HG03064 (cell line): ENCODE data around the gene CDK14.

Source experiments
- ATAC-seq: cut with Tn5 transposase; IDR thresholded peaks from one replicate; pipeline ENCODE4 v1.9.1; 2021; ENCODE audit warnings: low read depth; ENCODE audit not compliant: unreplicated experiment

Gene CDK14

GRCh38 chr7:90931986-90932916, 336.1 kb downstream of the CDK14 start:
- peak; percentile 98 for ATAC-seq

GRCh38 chr7:90933041-90933440, 336.9 kb downstream of the CDK14 start:
- ATAC-seq: no peak

- ATAC-seq: no peak
Observed at GRCh38 chr7:90933984-90934383, 337.9 kb downstream of the CDK14 start.

DNA sequence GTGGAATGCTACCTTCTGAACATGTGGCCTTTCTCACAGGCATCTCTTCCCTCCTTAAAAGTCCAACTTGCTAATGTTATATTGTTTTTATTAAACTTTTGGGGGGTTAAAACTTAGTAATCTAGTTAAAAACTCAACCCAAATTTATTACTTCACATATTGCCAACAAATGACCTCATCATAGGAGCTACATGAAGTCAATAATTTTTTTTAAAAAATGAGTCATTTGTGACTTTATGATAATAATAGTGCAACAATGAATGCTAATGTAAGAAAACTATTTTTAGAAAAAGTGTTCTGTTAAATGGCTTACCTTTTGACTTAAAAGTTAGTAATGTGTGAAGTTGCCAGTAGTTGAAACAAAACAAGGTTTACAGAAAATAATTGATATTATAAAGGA, 342.2 kb downstream of the CDK14 start:
- ATAC-seq: no peak

DNA sequence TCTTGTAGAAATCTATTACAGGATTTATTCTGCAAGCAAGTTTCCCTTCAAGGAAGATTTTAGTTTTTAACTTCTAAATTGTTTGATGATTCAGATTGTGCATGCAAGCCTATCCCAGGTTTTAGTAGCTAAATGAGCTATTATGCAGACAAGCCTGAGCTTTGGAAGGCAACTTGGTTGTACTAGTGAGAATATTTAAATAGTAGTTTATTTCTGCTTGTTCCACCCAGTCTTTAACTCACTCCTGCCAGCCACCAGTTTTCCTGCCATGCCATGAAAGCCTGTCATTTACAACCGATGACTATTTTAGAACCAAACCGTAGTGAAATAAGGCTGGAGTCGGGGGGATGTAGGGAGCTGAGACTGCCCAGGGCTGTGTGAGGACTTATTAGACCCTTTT, 343.5 kb downstream of the CDK14 start:
- no peak for ATAC-seq

GRCh38 chr7:90944021-90944420, 347.9 kb downstream of the CDK14 start:
- no peak for ATAC-seq

DNA sequence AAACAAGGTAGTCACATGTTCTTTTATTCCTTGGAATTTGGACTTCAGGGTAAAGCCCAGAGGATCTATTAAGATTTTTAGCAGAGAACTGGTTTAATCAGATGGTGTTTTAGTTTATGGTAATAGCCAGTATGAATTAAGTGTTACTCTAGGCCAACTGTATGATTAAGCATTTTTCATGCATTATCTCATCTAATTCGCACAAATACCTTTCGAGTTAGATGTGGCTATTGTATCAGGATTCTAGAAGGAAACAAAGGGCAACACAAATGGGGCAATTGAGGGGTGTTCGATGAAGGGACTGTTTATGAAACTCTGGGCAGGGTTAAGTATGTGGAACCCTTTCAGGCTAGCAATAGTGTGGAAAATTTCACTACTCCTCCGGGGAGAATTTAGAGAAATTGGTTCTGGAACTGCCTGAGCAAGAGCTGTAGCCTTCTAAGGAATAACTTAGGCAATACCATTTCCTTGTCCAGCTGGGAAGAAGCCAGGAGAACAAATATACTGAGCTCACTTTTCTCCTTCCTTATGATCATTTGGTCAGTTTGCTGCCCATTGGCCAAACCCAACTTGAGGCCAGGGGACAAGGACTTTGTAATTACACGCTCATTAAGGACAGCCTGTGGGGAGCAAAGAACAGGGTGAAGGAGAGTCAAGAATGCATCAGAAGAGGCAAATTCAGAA, 349.1 kb downstream of the CDK14 start:
- no peak for ATAC-seq

GRCh38 chr7:90946730-90947501, 350.8 kb downstream of the CDK14 start:
- no peak for ATAC-seq

- no peak for ATAC-seq
Observed at GRCh38 chr7:90948085-90948484, 352.0 kb downstream of the CDK14 start.

DNA sequence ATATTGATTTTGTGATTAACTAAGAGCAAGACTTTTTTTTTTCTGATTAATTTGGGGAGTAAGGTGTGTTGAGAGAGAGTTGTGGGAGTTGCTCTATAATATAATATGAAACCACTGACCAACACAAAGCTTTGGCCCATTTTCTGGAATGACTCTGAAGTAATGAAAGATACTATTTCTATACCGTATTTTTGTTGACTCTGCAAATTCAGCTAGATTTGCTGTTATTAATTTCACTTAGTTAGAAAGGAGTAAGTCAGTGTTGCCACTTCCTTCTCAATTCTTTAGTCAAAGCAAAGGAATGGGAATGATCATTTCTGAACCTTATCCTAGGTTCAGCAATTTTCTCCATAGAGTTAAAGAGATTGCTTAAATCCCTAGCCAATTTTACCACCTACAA, 355.1 kb downstream of the CDK14 start:
- no peak for ATAC-seq

GRCh38 chr7:90951986-90952954, 356.1 kb downstream of the CDK14 start:
- ATAC-seq: no peak

- no peak for ATAC-seq
Observed at GRCh38 chr7:90955641-90956207, 359.6 kb downstream of the CDK14 start.

GRCh38 chr7:90957883-90958282, 361.8 kb downstream of the CDK14 start:
- no peak for ATAC-seq

- no peak for ATAC-seq
Observed at GRCh38 chr7:90958647-90959046, 362.5 kb downstream of the CDK14 start.

DNA sequence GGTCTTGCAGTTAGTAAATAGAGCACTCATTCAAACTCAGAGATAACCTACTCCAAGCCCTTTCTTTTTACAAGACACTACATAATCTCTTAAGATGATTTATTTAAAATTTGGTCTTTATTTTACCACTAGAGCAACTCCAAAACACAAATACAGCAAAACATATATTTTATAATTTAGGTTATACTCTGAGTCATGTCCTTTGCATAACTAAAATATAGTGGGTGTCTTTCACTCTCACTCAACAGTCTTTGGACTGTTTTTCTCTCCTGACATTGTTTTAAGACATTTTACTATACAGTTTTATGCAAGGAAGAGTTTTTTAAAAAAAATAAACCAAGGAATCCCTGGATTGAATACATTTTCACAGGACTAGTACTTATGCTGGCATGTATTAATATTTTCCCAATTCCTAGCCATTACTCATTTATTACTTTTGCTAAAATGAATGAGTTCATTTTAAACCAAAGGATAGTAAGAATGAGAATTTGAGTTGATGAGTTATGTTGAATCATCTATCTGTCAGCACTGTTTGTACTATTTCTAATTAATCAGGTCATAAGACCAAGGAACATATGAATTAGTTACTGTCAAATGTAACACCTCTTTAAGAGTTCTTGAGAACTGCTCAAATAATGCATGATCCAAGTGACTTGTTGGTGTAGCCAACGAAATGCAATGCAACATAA, 365.1 kb downstream of the CDK14 start:
- ATAC-seq: no peak

GRCh38 chr7:90965211-90965610, 369.1 kb downstream of the CDK14 start:
- no peak for ATAC-seq

DNA sequence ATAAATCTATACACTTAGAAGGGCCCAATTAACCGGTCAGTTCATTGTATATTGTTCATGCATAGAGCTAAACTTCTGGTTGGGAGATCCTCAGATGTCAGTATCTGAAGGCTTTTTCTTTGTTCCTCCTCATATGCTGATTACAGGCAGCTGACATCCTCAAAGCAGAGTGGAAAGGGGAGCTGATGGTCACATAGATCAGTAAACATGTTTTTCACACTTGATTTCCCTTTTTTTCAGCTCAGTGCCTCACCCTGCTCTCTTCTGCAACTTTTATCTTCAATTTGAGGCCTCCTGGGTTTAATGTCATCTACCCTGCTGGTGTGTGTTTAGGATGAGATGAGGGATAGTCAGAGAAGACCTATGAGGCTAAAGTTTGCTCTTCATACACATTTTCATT, 370.2 kb downstream of the CDK14 start:
- ATAC-seq: no peak

DNA sequence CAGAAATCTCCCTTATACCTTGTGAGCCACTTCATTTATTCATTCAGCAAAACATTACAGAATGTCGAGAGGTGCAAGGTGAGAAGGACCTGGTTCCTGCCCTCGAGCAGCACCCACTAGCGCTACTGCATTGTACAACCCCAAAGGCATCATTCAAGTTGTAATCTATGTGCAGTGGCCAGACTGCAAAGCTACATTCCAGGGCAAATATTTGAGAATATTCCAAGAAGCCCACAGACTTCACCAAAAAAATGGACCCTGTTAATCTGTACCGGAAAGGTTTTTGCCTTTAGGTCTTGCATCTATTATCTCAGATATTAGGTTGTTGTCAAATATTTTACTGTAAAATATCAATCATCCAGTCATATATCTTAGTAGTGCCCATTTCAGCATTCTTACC, 372.8 kb downstream of the CDK14 start:
- ATAC-seq: no peak

DNA sequence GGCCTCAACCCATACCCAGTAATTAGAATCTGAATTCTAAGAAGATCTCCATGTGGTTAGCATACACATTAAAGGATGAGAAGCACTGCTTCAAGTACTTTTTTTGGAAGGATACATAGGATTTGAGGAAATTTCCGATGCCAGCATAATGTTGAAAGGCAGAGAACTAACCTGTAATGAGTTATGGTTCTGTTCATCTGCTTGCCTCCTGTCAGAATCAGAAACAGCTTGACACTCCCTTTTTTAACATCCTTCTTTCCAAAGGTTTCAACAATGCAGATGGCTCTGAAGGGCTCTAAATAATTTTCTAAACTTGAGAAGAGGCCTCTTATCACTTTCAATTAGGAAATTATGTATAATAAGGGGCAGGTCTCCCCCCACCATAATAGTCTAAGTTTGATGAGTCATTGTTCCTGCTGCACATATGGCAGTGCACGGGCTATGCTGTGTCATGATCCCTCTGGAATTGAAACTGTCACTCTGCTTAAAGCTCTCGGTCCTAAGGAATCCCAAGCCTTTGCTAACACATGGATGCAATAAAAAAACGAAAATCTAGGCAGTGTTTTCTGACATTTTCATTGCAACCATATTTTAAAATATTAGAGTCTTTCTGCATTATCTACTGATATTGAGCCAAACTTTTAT, 376.9 kb downstream of the CDK14 start:
- ATAC-seq: no peak
